ENCODE measurements around the gene PRSS12.
"Not testable (repeated sequence)": the region's sequence is repeated elsewhere in the genome, so short reads cannot be mapped to it uniquely, and the experiment has no call there.

The PRSS12 gene

DNA sequence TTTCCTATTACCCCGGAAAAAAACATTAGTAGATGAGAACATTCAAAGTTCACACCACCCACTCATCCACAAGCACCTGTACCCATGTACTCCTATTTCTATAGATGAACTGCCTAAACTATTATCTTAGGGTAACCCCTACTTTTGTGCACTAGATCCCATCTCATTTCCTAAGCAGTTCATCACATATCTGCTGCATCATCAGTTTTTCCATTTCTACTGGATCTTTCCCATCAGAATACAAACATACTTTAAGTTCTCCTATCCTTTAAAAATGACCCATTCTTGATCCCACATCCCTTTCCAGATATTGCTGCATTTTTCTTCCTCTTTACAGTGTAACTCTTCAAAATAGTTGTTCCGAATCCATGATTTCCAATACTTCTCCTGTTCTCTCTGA is 81.0 kb downstream of the PRSS12 start:
- no peak for DNase-seq

DNA sequence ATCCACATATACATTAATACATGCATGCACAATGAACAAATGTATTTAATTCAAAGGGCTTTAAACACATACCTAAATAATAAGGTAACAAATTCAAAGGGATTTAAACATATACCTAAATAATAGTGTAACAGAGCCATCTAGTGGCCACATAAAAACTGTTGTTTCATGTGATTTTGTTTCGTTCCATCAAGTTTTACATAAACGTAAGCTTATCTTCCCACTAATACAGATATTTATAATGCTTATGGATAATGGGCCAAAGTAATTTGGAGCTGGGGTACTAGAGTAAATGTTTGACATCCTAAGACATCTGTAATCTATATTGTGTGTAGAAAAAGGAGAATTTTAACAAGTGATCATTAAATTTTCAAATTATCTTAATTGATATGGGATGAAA is 82.3 kb downstream of the PRSS12 start:
- no peak for DNase-seq

DNA sequence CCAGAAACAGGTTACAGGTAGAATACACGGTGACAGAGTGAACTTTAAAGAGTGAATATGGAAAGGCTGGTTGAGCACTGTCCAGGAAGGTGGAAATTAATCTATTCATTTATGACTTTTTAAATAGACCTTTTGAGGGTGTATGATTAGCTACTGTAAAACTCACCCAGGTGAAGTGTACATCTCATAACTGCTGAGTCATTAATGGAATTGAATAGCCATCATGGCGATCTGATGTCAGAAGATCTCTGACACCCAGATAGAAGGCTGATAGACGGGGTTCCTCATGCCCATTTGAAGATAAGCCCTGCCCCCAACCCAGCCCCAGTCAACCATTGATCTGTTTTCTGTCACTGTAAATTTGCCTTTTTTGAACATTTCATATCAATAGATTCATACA is 84.0 kb downstream of the PRSS12 start:
- DNase-seq: no peak

DNA sequence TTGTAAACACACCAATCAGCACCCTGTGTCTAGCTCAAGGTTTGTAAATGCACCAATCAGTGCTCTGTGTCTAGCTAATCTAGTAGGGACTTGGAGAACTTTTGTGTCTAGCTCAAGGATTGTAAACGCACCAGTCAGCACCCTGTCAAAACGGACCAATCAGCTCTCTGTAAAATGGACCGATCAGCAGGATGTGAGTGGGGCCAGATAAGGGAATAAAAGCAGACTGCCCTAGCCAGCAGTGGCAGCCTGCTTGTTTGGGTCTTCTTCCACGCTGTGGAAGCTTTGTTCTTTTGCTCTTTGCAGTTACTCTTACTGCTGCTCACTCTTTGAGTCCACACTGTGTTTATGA is 86.7 kb downstream of the PRSS12 start:
- DNase-seq: not testable (repeated sequence)

DNA sequence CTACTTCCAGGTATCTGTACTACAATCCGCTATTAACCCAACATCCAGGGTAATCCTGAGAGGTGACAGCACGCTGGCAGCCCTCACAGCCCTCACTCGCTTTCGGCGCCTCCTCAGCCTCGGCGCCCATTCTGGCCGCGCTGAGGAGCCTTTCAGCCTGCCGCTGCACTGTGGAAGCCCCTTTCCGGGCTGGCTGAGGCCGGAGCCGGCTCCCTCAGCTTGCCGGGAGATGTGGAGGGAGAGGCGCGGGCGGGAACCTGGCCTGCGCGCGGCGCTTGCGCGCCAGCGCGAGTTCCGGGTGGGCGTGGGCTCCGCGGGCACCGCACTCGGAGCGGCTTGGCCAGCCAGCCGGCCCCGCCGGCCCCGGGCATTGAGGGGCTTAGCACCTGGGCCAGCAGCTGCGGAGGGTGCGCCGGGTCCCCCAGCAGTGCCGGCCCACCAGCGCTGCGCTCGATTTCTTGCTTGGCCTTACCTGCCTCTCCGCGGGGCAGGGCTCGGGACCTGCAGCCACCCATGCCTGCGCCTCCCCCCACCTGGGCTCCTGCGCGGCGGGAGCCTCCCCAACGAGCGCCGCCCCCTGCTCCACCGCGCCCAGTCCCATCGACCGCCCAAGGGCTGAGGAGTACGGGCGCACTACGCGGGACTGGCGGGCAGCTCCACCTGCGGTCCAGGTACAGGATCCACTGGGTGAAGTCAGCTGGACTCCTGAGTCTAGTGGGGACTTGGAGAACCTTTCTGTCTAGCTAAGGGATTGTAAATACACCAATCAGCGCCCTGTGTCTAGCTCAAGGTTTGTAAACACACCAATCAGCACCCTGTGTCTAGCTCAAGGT is 87.3 kb downstream of the PRSS12 start:
- DNase-seq: peak; percentile 8

DNA sequence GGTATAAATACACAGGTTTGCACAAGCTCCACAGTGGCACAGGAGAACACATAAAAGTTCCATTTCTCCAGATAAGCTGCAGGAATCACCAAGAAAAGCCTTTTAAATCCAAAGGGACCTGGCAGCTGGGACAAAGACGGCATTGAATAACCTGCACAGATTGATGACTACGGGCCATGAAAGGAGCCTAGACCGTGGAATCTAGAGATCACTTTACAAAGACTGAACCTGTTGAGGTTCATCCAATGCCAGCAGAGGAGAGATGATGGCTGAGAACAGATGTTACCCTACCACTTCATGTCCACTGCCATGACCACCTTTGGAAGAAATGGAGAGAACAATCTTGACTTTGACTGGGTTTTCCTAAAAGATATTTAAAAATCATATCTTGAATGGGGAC is 88.7 kb downstream of the PRSS12 start:
- DNase-seq: no peak

DNA sequence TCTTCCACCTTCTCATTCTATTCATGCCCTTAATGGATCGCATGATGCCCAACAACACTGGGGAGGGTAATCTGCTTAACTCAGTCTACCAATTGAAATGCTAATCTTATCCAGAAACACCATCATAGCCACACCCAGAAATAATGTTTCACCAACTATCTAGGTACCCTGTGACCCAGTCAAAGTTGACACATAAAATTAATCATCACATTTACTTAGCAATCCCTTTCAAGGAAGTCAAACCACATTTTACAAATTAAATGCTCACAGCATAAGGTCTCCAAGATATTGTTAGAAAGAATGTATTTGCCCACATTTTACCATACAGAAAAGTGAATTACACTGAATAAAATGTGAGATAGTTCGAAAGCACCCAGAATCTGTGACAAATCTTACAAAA is 92.5 kb downstream of the PRSS12 start:
- DNase-seq: no peak

DNA sequence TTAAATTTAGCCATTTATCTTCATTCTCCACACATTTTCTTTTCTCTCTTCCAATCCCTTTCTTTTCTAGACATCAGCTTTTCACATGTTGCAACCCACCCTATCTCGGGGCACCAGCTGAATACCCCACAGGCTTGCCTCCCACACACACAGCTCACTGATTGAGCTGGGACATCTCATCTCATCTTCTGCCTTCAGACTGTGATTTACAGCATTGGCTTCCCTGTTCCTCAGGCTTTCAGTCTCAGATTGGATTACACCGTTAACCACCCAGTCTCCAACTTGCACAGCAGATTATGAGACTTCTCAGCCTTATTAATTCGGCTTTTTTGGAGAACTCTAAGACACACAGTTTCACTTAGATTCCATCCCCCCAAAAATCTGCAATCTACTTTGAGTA is 93.7 kb downstream of the PRSS12 start:
- DNase-seq: no peak

DNA sequence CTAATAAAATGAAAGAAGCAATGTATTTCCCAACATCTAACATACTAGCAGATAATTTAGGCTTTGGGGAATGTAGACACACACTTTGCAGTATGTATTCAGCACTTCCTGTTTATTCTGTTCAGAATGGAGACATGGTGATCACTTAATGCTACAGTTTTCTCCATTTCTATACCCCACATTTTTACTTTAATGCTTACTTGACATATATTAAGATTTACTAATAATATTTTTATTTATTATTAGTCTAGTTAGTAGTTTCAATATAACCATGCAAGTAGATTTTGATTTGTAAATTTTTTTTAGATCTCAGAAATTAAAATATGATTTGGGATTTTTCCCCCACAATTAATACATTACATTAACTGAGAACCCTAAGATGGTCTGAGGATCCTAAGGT is 98.4 kb downstream of the PRSS12 start:
- DNase-seq: no peak

DNA sequence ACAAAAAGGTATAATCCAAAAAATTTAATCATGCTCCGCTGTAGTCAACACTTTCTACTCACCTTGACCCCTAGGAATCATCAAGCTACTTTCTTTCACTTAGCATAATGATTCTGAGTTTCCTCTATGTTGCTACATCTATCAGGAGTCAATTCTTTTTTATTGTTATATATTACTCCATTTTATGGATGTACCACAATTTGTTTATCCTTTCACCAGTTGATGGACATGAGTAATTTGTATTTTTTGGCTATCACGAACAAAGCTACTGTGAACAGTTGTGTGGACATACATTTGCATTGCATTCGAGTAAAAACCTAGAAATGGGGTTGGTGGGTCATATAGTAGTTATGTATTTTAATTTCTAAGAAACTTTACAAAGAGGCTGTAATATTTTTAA is 102.9 kb downstream of the PRSS12 start:
- DNase-seq: no peak

DNA sequence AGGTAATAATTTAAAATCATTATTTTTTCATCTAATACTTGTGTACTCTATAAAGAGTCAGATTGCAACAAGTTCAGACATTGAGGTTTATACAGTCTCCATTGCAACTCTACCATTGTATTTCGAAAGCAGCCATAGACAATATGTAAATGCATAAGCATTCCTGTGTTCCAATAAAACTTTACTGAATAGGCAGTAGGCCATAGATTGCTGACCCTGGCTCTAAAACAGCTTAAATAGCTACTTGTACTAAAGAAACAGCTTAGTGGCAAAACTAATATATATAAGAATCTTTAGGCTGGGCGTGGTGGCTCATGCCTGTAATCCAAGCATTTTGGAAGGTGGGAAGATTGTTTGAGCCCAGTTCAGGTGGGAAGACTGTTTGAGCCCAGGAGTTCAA is 115.3 kb downstream of the PRSS12 start:
- DNase-seq: no peak

DNA sequence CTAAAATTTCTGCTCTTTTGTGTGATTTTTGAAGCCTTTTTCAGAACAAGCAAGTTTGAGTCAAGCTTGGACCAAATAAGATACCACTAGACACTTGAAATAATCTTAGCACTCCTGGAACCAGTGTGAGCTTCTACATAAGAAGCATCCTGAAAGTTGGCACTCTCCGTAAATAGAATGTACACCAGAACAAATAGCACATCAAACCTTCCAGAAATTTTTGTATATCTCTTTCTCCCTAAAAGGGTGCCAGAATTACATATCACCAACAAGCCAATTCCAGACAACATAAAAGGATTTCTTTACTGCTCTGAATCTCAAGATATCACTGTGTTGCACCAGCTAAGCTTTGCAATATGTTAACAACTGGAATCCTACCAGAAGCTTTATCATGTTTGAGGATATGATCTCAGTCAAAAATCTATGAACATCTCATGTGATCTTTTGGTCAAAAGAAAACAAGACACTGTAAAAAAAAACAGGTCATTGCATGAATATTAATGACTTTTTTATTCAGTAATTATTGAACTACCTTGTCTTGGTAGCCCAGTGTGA is 117.2 kb downstream of the PRSS12 start:
- no peak for DNase-seq
